HG03521 (cell line): ENCODE measurements around the gene SCNN1B.
"Not testable (repeated sequence)": the region's sequence is repeated elsewhere in the genome, so short reads cannot be mapped to it uniquely, and the experiment has no call there.

Experiments used
- ATAC-seq: cut with Tn5 transposase; IDR thresholded peaks from one replicate; pipeline ENCODE4 v1.9.1; 2021; ENCODE audit warnings: mild to moderate bottlenecking, moderate library complexity; ENCODE audit not compliant: unreplicated experiment

SCNN1B gene

GRCh38 chr16:23302045-23302956 lies at the start of gene SCNN1B:
Gene SCNN1B, plus strand, starts transcription at chr16:23302302. Its CDS starts 46,298 bp downstream, at chr16:23348600.
- no peak for ATAC-seq

- no peak for ATAC-seq
Measured at GRCh38 chr16:23252310-23252709, 49.8 kb upstream of the SCNN1B start.

- ATAC-seq, result not testable (repeated sequence)
Measured at GRCh38 chr16:23253650-23254049, 48.5 kb upstream of the SCNN1B start.

GRCh38 chr16:23254338-23254737 lies 47.8 kb upstream of the SCNN1B start:
- ATAC-seq, result no peak

GRCh38 chr16:23255000-23255399 lies 47.1 kb upstream of the SCNN1B start:
- ATAC-seq, result no peak

GRCh38 chr16:23256440-23256839 lies 45.7 kb upstream of the SCNN1B start:
- no peak for ATAC-seq

GRCh38 chr16:23257682-23258081 lies 44.4 kb upstream of the SCNN1B start:
- ATAC-seq, result no peak

- no peak for ATAC-seq
Measured at GRCh38 chr16:23258919-23259237, 43.2 kb upstream of the SCNN1B start.

GRCh38 chr16:23267647-23268046 lies 34.5 kb upstream of the SCNN1B start:
- no peak for ATAC-seq

GRCh38 chr16:23268561-23268960 lies 33.5 kb upstream of the SCNN1B start:
- no peak for ATAC-seq

GRCh38 chr16:23269248-23269953 lies 32.7 kb upstream of the SCNN1B start:
- ATAC-seq, result no peak

- no peak for ATAC-seq
Measured at GRCh38 chr16:23270654-23271053, 31.4 kb upstream of the SCNN1B start.

- no peak for ATAC-seq
Measured at GRCh38 chr16:23274968-23275367, 27.1 kb upstream of the SCNN1B start.

GRCh38 chr16:23276821-23277220 lies 25.3 kb upstream of the SCNN1B start:
- no peak for ATAC-seq

GRCh38 chr16:23278031-23278430 lies 24.1 kb upstream of the SCNN1B start:
- no peak for ATAC-seq

- ATAC-seq, result no peak
Measured at GRCh38 chr16:23279721-23280153, 22.4 kb upstream of the SCNN1B start.

GRCh38 chr16:23280483-23280967 lies 21.6 kb upstream of the SCNN1B start:
- no peak for ATAC-seq

- no peak for ATAC-seq
Measured at GRCh38 chr16:23282568-23282967, 19.5 kb upstream of the SCNN1B start.

GRCh38 chr16:23283571-23283970 lies 18.5 kb upstream of the SCNN1B start:
- ATAC-seq, result no peak

GRCh38 chr16:23284584-23284983 lies 17.5 kb upstream of the SCNN1B start:
- no peak for ATAC-seq

GRCh38 chr16:23286131-23286532 lies 16.0 kb upstream of the SCNN1B start:
- ATAC-seq, result no peak

- ATAC-seq, result no peak
Measured at GRCh38 chr16:23288209-23288608, 13.9 kb upstream of the SCNN1B start.
